WTC11 (cell line): ENCODE results near the gene UGT2B11. TPM values are rescaled to one million over a fixed set of nuclear protein-coding genes. Genes with fewer than 3 reads are reported as not detected.
"Not testable (repeated sequence)": the region's sequence is repeated elsewhere in the genome, so short reads cannot be mapped to it uniquely, and the experiment has no call there.

Source experiments
- ATAC-seq: fragments of 200-7000 bp; cut with Tn5 transposase; 2 replicates; pipeline ENCODE4 v1.10.0; 2021; ENCODE audit warnings: mild to moderate bottlenecking, moderate library complexity
- CTCF ChIA-PET: fragments of 300-600 bp; sonication (Branson Sonifier 250); formaldehyde crosslinking; loops from one replicate; lab custom pipeline; 2021; ENCODE audit warnings: antibody characterized with exemption; lab: Charles Lee
- POLR2A ChIA-PET: fragments of 350-600 bp; sonication (Branson Sonifier 250); formaldehyde crosslinking; loops from one replicate; lab custom pipeline; 2021; ENCODE audit warnings: antibody characterized with exemption; lab: Charles Lee
- DNase-seq: peaks from one replicate; pipeline ENCODE4 v3.0.0; 2021; ENCODE audit warnings: low spot score
- H3K27ac Mint-ChIP-seq: 2 replicates; pipeline ENCODE4 v1.8.0; 2021; ENCODE audit warnings: mixed read lengths
- H3K27me3 Mint-ChIP-seq: 2 replicates; pipeline ENCODE4 v1.8.0; 2021; ENCODE audit warnings: low read depth, mild to moderate bottlenecking, moderate library complexity, mixed read lengths
- H3K36me3 Mint-ChIP-seq: 2 replicates; pipeline ENCODE4 v1.8.0; 2021; ENCODE audit warnings: mixed read lengths
- H3K4me1 Mint-ChIP-seq: 2 replicates; pipeline ENCODE4 v1.8.0; 2022; ENCODE audit warnings: mixed read lengths
- H3K4me3 Mint-ChIP-seq: 2 replicates; pipeline ENCODE4 v1.8.0; 2021; ENCODE audit warnings: mild to moderate bottlenecking, moderate library complexity, mixed read lengths
- H3K9me3 Mint-ChIP-seq: 2 replicates; pipeline ENCODE4 v1.8.0; 2021; ENCODE audit warnings: mixed read lengths
- ELF4 ChIP-seq: sonication (generic); formaldehyde crosslinking; IDR thresholded peaks from 2 replicates; pipeline ENCODE4 v1.8.1; 2022; ENCODE audit warnings: low read depth, mild to moderate bottlenecking, moderate library complexity, missing genetic modification reagents
- ETV6 ChIP-seq: sonication (generic); formaldehyde crosslinking; IDR thresholded peaks from 2 replicates; pipeline ENCODE4 v1.8.1; 2022; ENCODE audit warnings: mild to moderate bottlenecking, missing genetic modification reagents
- HMGA2 ChIP-seq: fragments of 250-450 bp; sonication (Bioruptor Pico); IDR thresholded peaks from 2 replicates; pipeline ENCODE4 v1.4.0; 2021; ENCODE audit warnings: mild to moderate bottlenecking, moderate library complexity
- MYBL2 ChIP-seq: sonication (generic); formaldehyde crosslinking; IDR thresholded peaks from 2 replicates; pipeline ENCODE4 v1.8.1; 2023; ENCODE audit warnings: mild to moderate bottlenecking, moderate library complexity, missing genetic modification reagents
- ZNF232 ChIP-seq: sonication (generic); formaldehyde crosslinking; IDR thresholded peaks from 2 replicates; pipeline ENCODE4 v1.8.0; 2022; ENCODE audit warnings: mild to moderate bottlenecking, missing genetic modification reagents
- ZNF317 ChIP-seq: sonication (generic); formaldehyde crosslinking; IDR thresholded peaks from 2 replicates; pipeline ENCODE4 v1.8.1; 2023; ENCODE audit warnings: low read depth, mild to moderate bottlenecking, moderate library complexity, missing genetic modification reagents, borderline replicate concordance
- total RNA-seq: library from RNA; stranded (reverse); gene quantifications from 3 replicates; pipeline ENCODE4 v1.2.3, GENCODE V29; 2021
- TF ChIP-seq, protein P1 (sequence below): sonication (generic); formaldehyde crosslinking; conservative IDR thresholded peaks from 2 replicates; pipeline ENCODE4 v1.8.1; 2022; ENCODE audit warnings: mild to moderate bottlenecking, missing genetic modification reagents
- TF ChIP-seq, protein P2 (sequence below): fragments of 250-450 bp; sonication (Bioruptor Pico); IDR thresholded peaks from 2 replicates; pipeline ENCODE4 v1.9.0; 2021; ENCODE audit warnings: mild to moderate bottlenecking
- TF ChIP-seq, protein P3 (sequence below): sonication (generic); formaldehyde crosslinking; IDR thresholded peaks from 2 replicates; pipeline ENCODE4 v1.8.0; 2022; ENCODE audit warnings: mild to moderate bottlenecking, missing genetic modification reagents
- TF ChIP-seq, protein P4 (sequence below): sonication (generic); formaldehyde crosslinking; IDR thresholded peaks from 2 replicates; pipeline ENCODE4 v1.8.0; 2023; ENCODE audit warnings: missing genetic modification reagents, mild to moderate bottlenecking, borderline replicate concordance
- TF ChIP-seq, protein P5 (sequence below): fragments of 200-600 bp; IDR thresholded peaks from 2 replicates; pipeline ENCODE4 v1.8.0; 2022; ENCODE audit warnings: antibody characterized with exemption

The UGT2B11 gene
- total RNA-seq, 1 experiment from 2014 or later, result not detected

DNA sequence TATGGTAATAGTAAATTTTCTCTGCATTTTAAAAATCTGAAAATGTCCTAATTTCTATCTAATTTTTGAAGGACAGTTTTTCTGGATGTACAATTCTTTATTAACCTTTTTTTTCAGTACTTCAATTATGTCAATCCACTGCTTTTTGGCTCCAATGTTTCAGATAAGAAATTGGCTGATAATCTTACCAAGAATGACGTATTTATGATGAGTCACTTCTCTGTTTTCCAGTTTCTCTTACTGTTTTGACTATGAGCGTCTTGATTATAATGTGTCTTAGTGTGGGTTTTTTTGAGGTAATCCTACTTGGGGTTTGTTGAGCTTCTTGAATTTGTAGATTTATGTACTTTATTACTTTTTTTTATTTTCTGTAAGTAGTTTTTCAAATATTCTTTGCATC lies 47.2 kb downstream of the UGT2B11 start:
- no peak for TF ChIP-seq HMGA2 (CRISPR knock-in tag)
- TF ChIP-seq ZNF232 (CRISPR knock-in tag), result no peak
- TF ChIP-seq, protein P1, sequence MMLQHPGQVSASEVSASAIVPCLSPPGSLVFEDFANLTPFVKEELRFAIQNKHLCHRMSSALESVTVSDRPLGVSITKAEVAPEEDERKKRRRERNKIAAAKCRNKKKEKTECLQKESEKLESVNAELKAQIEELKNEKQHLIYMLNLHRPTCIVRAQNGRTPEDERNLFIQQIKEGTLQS (CRISPR knock-in tag), result no peak
- TF ChIP-seq ZNF317, result peak; percentile 67
- no peak for TF ChIP-seq MYBL2 (CRISPR knock-in tag)
- TF ChIP-seq, protein P2, sequence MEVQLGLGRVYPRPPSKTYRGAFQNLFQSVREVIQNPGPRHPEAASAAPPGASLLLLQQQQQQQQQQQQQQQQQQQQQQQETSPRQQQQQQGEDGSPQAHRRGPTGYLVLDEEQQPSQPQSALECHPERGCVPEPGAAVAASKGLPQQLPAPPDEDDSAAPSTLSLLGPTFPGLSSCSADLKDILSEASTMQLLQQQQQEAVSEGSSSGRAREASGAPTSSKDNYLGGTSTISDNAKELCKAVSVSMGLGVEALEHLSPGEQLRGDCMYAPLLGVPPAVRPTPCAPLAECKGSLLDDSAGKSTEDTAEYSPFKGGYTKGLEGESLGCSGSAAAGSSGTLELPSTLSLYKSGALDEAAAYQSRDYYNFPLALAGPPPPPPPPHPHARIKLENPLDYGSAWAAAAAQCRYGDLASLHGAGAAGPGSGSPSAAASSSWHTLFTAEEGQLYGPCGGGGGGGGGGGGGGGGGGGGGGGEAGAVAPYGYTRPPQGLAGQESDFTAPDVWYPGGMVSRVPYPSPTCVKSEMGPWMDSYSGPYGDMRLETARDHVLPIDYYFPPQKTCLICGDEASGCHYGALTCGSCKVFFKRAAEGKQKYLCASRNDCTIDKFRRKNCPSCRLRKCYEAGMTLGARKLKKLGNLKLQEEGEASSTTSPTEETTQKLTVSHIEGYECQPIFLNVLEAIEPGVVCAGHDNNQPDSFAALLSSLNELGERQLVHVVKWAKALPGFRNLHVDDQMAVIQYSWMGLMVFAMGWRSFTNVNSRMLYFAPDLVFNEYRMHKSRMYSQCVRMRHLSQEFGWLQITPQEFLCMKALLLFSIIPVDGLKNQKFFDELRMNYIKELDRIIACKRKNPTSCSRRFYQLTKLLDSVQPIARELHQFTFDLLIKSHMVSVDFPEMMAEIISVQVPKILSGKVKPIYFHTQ, result no peak
- TF ChIP-seq, all 79 proteins: peak for 1
- ATAC-seq (no peak), DNase-seq (no peak)
- H3K27me3 Mint-ChIP-seq, result no peaks in the 10 kb centered on the region
- H3K9me3 Mint-ChIP-seq, result peaks cover 12% of the 10 kb centered on the region
- ChIA-PET POLR2A (no interaction called here), CTCF (no interaction called here)
- no peak overlapping the region for H3K4me3 Mint-ChIP-seq
- H3K4me1 Mint-ChIP-seq, result peaks cover 6% of the 10 kb centered on the region
- peaks cover 8% of the 10 kb centered on the region for H3K36me3 Mint-ChIP-seq
- H3K27ac Mint-ChIP-seq, result no peak overlapping the region

DNA sequence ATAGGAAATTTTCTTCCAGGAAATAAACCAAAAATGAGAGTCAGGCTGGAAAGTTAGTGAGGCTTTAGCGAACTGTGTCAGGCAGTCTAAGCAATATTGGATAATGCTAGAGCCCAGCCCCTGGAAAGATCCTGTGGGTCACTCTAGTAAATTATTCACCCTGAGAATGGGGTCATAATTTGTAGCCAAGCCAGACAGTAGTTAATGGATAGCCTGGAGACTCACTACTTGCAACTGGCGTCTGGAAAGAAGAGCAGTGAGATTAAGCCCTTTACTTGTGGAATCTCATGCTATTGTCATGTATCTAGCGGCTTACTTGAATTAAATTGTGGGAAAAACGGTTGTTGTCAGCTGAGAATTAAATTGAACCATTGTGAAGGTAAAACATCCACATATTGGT lies 48.2 kb downstream of the UGT2B11 start:
- H3K27me3 Mint-ChIP-seq, H3K4me1 Mint-ChIP-seq, ATAC-seq, H3K36me3 Mint-ChIP-seq, POLR2A ChIA-PET, DNase-seq, H3K27ac Mint-ChIP-seq, H3K4me3 Mint-ChIP-seq, CTCF ChIA-PET: not testable (repeated sequence)
- H3K9me3 Mint-ChIP-seq, result peaks cover 12% of the 10 kb centered on the region

DNA sequence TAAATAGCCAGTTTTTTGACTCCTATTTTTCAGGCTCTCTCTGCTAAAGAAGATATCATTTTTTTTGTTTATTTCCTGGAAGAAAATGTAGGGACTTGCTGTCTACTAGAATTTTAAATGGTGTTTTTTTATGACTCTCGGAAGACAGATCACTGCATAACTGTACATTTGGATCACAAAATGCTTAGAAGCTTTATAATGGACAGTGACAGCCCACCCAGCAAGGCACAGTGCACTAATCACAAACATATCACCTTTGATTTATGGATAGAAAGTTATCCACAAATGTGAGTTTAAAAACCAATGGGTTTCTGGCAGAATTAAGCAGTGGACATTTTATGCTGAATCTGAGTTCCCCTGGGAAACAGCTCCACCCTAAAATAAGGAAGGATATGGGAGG lies 48.8 kb downstream of the UGT2B11 start:
- POLR2A ChIA-PET, H3K27me3 Mint-ChIP-seq, H3K4me3 Mint-ChIP-seq, H3K27ac Mint-ChIP-seq, H3K36me3 Mint-ChIP-seq, H3K4me1 Mint-ChIP-seq, DNase-seq, CTCF ChIA-PET, ATAC-seq: not testable (repeated sequence)
- H3K9me3 Mint-ChIP-seq, result peaks cover 12% of the 10 kb centered on the region

DNA sequence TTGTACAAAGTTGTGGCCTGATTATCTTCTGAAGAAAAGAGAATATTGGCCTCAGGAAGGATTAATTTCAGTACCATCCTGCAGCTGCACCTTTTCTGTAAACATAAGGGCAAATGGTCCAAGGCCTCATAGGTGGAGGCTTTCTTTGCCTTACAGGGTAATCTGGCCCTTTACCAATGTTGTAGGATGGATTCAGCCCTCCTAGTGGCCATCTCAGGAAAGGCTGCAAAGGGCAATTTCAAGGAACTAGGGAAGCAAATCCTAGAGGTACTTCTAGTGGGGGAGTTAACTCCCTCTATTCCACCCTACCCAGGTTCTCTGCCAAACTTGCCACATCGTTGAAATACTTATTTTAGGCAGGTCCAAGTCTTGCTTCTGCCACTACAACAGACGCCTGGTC lies 57.6 kb downstream of the UGT2B11 start:
- CTCF ChIA-PET, result interaction anchor here (1.4 kb wide), 1 partner anchor 659 kb away, joined by 3 read pairs; no protein-coding TSS in a partner anchor
- ATAC-seq, result peak; percentile 98

More for the DNA sequence above, 57.6 kb downstream of the UGT2B11 start:
- H3K36me3 Mint-ChIP-seq, result no peaks in the 10 kb centered on the region
- POLR2A ChIA-PET, result no interaction called here
- H3K9me3 Mint-ChIP-seq, result no peaks in the 10 kb centered on the region
- H3K27me3 Mint-ChIP-seq, result no peaks in the 10 kb centered on the region
- peak; percentile 53 for DNase-seq
- H3K4me3 Mint-ChIP-seq, result no peak overlapping the region
- H3K27ac Mint-ChIP-seq, result no peak overlapping the region
- TF ChIP-seq ETV6 (CRISPR knock-in tag) (no peak), ELF4 (CRISPR knock-in tag) (no peak)
- TF ChIP-seq, protein P3, sequence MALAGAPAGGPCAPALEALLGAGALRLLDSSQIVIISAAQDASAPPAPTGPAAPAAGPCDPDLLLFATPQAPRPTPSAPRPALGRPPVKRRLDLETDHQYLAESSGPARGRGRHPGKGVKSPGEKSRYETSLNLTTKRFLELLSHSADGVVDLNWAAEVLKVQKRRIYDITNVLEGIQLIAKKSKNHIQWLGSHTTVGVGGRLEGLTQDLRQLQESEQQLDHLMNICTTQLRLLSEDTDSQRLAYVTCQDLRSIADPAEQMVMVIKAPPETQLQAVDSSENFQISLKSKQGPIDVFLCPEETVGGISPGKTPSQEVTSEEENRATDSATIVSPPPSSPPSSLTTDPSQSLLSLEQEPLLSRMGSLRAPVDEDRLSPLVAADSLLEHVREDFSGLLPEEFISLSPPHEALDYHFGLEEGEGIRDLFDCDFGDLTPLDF, result no peak
- TF ChIP-seq, protein P4, sequence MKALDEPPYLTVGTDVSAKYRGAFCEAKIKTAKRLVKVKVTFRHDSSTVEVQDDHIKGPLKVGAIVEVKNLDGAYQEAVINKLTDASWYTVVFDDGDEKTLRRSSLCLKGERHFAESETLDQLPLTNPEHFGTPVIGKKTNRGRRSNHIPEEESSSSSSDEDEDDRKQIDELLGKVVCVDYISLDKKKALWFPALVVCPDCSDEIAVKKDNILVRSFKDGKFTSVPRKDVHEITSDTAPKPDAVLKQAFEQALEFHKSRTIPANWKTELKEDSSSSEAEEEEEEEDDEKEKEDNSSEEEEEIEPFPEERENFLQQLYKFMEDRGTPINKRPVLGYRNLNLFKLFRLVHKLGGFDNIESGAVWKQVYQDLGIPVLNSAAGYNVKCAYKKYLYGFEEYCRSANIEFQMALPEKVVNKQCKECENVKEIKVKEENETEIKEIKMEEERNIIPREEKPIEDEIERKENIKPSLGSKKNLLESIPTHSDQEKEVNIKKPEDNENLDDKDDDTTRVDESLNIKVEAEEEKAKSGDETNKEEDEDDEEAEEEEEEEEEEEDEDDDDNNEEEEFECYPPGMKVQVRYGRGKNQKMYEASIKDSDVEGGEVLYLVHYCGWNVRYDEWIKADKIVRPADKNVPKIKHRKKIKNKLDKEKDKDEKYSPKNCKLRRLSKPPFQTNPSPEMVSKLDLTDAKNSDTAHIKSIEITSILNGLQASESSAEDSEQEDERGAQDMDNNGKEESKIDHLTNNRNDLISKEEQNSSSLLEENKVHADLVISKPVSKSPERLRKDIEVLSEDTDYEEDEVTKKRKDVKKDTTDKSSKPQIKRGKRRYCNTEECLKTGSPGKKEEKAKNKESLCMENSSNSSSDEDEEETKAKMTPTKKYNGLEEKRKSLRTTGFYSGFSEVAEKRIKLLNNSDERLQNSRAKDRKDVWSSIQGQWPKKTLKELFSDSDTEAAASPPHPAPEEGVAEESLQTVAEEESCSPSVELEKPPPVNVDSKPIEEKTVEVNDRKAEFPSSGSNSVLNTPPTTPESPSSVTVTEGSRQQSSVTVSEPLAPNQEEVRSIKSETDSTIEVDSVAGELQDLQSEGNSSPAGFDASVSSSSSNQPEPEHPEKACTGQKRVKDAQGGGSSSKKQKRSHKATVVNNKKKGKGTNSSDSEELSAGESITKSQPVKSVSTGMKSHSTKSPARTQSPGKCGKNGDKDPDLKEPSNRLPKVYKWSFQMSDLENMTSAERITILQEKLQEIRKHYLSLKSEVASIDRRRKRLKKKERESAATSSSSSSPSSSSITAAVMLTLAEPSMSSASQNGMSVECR (CRISPR knock-in tag), result no peak
- TF ChIP-seq, protein P5, sequence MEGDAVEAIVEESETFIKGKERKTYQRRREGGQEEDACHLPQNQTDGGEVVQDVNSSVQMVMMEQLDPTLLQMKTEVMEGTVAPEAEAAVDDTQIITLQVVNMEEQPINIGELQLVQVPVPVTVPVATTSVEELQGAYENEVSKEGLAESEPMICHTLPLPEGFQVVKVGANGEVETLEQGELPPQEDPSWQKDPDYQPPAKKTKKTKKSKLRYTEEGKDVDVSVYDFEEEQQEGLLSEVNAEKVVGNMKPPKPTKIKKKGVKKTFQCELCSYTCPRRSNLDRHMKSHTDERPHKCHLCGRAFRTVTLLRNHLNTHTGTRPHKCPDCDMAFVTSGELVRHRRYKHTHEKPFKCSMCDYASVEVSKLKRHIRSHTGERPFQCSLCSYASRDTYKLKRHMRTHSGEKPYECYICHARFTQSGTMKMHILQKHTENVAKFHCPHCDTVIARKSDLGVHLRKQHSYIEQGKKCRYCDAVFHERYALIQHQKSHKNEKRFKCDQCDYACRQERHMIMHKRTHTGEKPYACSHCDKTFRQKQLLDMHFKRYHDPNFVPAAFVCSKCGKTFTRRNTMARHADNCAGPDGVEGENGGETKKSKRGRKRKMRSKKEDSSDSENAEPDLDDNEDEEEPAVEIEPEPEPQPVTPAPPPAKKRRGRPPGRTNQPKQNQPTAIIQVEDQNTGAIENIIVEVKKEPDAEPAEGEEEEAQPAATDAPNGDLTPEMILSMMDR, result peak; percentile 52
- no peaks in the 10 kb centered on the region for H3K4me1 Mint-ChIP-seq
